ENCODE data around the gene DAAM2.

- TF ChIP-seq CTCF (IDR thresholded peaks at IDR 0.05; ENCODE audit: extremely low read depth in 1 of 2, insufficient read depth in 1 of 2, low read depth in 1 of 2, low read length in 2 of 2) (no peak), JUN (IDR thresholded peaks at IDR 0.05; ENCODE audit: borderline replicate concordance, insufficient read depth, insufficient read length, low read depth) (no peak), POLR2A (IDR thresholded peaks at IDR 0.05; ENCODE audit: low read depth, low read length) (no peak)
These were observed 112.9 kb downstream of the DAAM2 start for GRCh38 chr6:39904946-39905639.
